ENCODE measurements around the gene DAW1. TPM values are rescaled to one million over a fixed set of nuclear protein-coding genes. Genes with fewer than 3 reads are reported as not detected.
"Not testable (repeated sequence)": the region's sequence is repeated elsewhere in the genome, so short reads cannot be mapped to it uniquely, and the experiment has no call there.

Gene DAW1
- total RNA-seq, 1 donor from 2014 or later, result not detected

GRCh38 chr2:227834916-227835650, 36.3 kb upstream of the DAW1 start:
- Mint-ChIP-seq H3K27ac (no peak overlapping the region), H3K36me3 (ENCODE audit: insufficient read depth) (peaks cover 4% of the 10 kb centered on the region), H3K9me3 (ENCODE audit: low read depth) (peaks cover 10% of the 10 kb centered on the region), H3K27me3 (no peaks in the 10 kb centered on the region), H3K4me3 (ENCODE audit: low read depth) (no peak overlapping the region), H3K4me1 (ENCODE audit: low read depth) (no peaks in the 10 kb centered on the region)
- TF ChIP-seq CTCF (IDR thresholded peaks at IDR 0.05; ENCODE audit: unreplicated experiment), result no peak
- DNase-seq (ENCODE audit: low spot score, unreplicated experiment), result no peak

DNA sequence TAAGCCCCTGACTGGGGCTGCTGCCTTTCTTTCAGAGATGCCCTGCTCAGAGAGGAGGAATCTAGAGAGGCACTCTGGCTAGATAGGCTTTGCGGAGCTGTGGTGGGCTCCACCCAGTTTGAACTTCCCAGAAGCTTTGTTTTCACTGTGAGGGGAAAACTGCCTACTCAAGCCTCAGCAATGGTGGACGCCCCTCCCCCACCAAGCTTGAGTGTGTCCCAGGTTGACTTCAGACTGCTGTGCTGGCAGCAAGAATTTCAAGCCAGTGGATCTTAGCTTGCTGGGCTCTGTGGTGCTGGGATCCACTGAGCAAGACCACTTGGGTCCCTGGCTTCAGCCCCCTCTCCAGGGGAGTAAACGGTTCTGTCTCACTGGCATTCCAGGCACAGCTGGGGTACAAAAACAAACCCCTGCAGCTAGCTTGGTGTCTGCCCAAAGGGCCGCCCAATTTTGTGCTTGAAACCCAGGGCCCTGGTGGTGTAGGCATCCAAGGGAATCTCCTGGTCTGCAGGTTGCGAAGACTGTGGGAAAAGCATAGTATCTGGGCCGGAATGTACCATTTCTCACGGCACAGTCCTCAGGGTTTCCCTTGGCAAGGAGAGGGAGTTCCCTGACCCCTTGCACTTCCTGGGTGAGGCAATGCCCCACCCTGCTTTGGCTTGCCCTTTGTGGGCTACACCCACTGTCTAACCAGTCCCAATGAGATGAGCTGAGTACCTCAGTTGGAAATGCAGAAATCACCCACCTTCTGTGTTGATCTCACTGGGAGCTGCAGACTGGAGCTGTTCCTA, 31.9 kb upstream of the DAW1 start:
- not testable (repeated sequence) for H3K36me3 Mint-ChIP-seq (ENCODE audit: insufficient read depth); H3K4me3 Mint-ChIP-seq (ENCODE audit: low read depth); H3K4me1 Mint-ChIP-seq (ENCODE audit: low read depth); H3K27ac Mint-ChIP-seq; DNase-seq (ENCODE audit: low spot score, unreplicated experiment); H3K27me3 Mint-ChIP-seq
- peaks cover 16% of the 10 kb centered on the region for H3K9me3 Mint-ChIP-seq (ENCODE audit: low read depth)

DNA sequence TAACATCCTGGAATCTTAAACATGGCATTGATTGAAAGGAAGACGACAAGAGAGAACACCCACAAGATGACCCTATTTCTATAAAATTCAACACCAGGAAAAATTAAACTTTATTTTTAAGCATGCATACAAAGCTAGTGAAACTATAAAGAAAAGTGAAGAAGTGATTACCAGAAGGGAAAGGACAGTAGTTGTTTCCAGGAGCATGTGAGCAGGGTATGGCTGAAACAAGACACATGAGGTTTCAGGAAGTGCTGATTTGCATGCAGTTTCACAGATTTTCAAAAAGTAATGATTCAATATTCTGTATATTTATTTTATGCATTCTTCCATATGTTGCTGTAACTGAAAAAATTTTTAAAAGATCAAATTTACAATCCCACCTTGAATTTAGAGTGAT, 24.6 kb upstream of the DAW1 start:
- H3K9me3 Mint-ChIP-seq (ENCODE audit: low read depth), result no peaks in the 10 kb centered on the region
- peaks cover 3% of the 10 kb centered on the region for H3K4me1 Mint-ChIP-seq (ENCODE audit: low read depth)
- H3K36me3 Mint-ChIP-seq (ENCODE audit: insufficient read depth), result no peaks in the 10 kb centered on the region
- no peak overlapping the region for H3K4me3 Mint-ChIP-seq (ENCODE audit: low read depth)
- H3K27me3 Mint-ChIP-seq, result no peaks in the 10 kb centered on the region
- TF ChIP-seq CTCF (IDR thresholded peaks at IDR 0.05; ENCODE audit: unreplicated experiment), result no peak
- H3K27ac Mint-ChIP-seq, result no peak overlapping the region
- no peak for DNase-seq (ENCODE audit: low spot score, unreplicated experiment)

- Mint-ChIP-seq H3K9me3 (ENCODE audit: low read depth) (no peaks in the 10 kb centered on the region), H3K27me3 (no peaks in the 10 kb centered on the region), H3K36me3 (ENCODE audit: insufficient read depth) (no peaks in the 10 kb centered on the region), H3K4me3 (ENCODE audit: low read depth) (no peak overlapping the region), H3K4me1 (ENCODE audit: low read depth) (peaks cover 3% of the 10 kb centered on the region), H3K27ac (no peak overlapping the region)
- no peak for DNase-seq (ENCODE audit: low spot score, unreplicated experiment)
- TF ChIP-seq CTCF (IDR thresholded peaks at IDR 0.05; ENCODE audit: unreplicated experiment), result no peak
Observed at GRCh38 chr2:227848146-227848545, 23.3 kb upstream of the DAW1 start.

DNA sequence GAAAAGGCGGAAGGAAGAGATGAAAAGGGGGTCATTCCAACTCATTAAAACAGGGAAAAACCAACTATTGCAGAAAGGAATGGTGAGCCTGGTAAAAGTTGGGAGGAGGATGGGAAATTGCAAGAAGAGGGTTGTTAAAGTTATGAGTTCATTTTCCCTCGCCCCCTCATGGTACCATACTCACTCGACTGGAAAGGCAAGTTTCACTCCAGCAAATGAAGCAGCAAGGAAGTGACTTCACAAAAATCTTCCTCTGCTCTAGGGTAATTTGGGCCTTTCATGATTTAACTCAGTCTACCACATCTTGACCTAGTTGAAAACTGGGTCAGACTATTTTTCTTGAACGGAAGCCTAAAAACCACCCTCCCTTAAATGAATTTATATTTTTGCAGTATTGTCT, 22.8 kb upstream of the DAW1 start:
- peaks cover 3% of the 10 kb centered on the region for H3K4me1 Mint-ChIP-seq (ENCODE audit: low read depth)
- no peaks in the 10 kb centered on the region for H3K9me3 Mint-ChIP-seq (ENCODE audit: low read depth)
- H3K27ac Mint-ChIP-seq, result no peak overlapping the region
- no peak for TF ChIP-seq CTCF (IDR thresholded peaks at IDR 0.05; ENCODE audit: unreplicated experiment)
- H3K27me3 Mint-ChIP-seq, result no peaks in the 10 kb centered on the region
- H3K36me3 Mint-ChIP-seq (ENCODE audit: insufficient read depth), result no peaks in the 10 kb centered on the region
- DNase-seq (ENCODE audit: low spot score, unreplicated experiment), result no peak
- no peak overlapping the region for H3K4me3 Mint-ChIP-seq (ENCODE audit: low read depth)

Measured in progenitor cell of endocrine pancreas (in vitro differentiated cells).